Measurements from ENCODE around the gene ZNF219.

The ZNF219 gene

GRCh38 chr14:21055432-21056117 is 42.9 kb downstream of the ZNF219 start:
- no peak for TF ChIP-seq CTCF (IDR thresholded peaks at IDR 0.05; ENCODE audit: control insufficient read depth, insufficient read depth, low read depth, low read length, missing control alignments)
- no peak for DNase-seq (ENCODE audit: low read depth)
- H3K4me3 ChIP-seq (ENCODE audit: control insufficient read depth, low read depth, low read length), result no peak overlapping the region

GRCh38 chr14:21054768-21055145 is 43.7 kb downstream of the ZNF219 start:
- no peak overlapping the region for H3K4me3 ChIP-seq (ENCODE audit: control insufficient read depth, low read depth, low read length)

GRCh38 chr14:21054123-21054767 is 44.2 kb downstream of the ZNF219 start:
- no peak for TF ChIP-seq CTCF (IDR thresholded peaks at IDR 0.05; ENCODE audit: control insufficient read depth, insufficient read depth, low read depth, low read length, missing control alignments)
- DNase-seq (ENCODE audit: low read depth), result no peak
- no peak overlapping the region for H3K4me3 ChIP-seq (ENCODE audit: control insufficient read depth, low read depth, low read length)

More at GRCh38 chr14:21054768-21055145, 43.7 kb downstream of the ZNF219 start:
- TF ChIP-seq CTCF (IDR thresholded peaks at IDR 0.05; ENCODE audit: control insufficient read depth, insufficient read depth, low read depth, low read length, missing control alignments), result no peak
- no peak for DNase-seq (ENCODE audit: low read depth)

- no peak for TF ChIP-seq CTCF (IDR thresholded peaks at IDR 0.05; ENCODE audit: control insufficient read depth, insufficient read depth, low read depth, low read length, missing control alignments)
- no peak overlapping the region for H3K4me3 ChIP-seq (ENCODE audit: control insufficient read depth, low read depth, low read length)
- no peak for DNase-seq (ENCODE audit: low read depth)
Observed at GRCh38 chr14:21053184-21054122, 45.0 kb downstream of the ZNF219 start.

GRCh38 chr14:21050597-21050996 is 47.9 kb downstream of the ZNF219 start:
- TF ChIP-seq CTCF (IDR thresholded peaks at IDR 0.05; ENCODE audit: control insufficient read depth, insufficient read depth, low read depth, low read length, missing control alignments), result no peak
- no peak for DNase-seq (ENCODE audit: low read depth)
- no peak overlapping the region for H3K4me3 ChIP-seq (ENCODE audit: control insufficient read depth, low read depth, low read length)

- no peak for DNase-seq (ENCODE audit: low read depth)
- H3K4me3 ChIP-seq (ENCODE audit: control insufficient read depth, low read depth, low read length), result no peak overlapping the region
- TF ChIP-seq CTCF (IDR thresholded peaks at IDR 0.05; ENCODE audit: control insufficient read depth, insufficient read depth, low read depth, low read length, missing control alignments), result no peak
Observed at GRCh38 chr14:21049271-21049673, 49.2 kb downstream of the ZNF219 start.

Measured in AG09309 (cell line).